ENCODE data around the gene TRIOBP. TPM values are rescaled to one million over a fixed set of nuclear protein-coding genes. Genes with fewer than 3 reads are reported as not detected.
"Not testable (repeated sequence)": the region's sequence is repeated elsewhere in the genome, so short reads cannot be mapped to it uniquely, and the experiment has no call there.

The TRIOBP gene
- total RNA-seq (2014; rRNA removed; shearing (Covaris generic); ENCODE audit: low replicate concordance) = 154 and 194 TPM in 2 replicates

- Histone ChIP-seq H3K4me3 (0 out of 2 replicates have a peak within 1 kb of the TSS, but pooled peaks have one; percentile 17), H3K9me3 (no peaks in the 10 kb centered on the region), H3K27me3 (no peaks in the 10 kb centered on the region), H3K36me3 (peaks cover 32% of the 10 kb centered on the region)
- DNase-seq = peak; percentile 100
These were observed at the start of gene TRIOBP for GRCh38 chr22:37696657-37697537. TSS of gene TRIOBP (plus strand) at chr22:37697048. CDS start at chr22:37701366, 4,318 bp downstream.

GRCh38 chr22:37647317-37647716, 49.5 kb upstream of the TRIOBP start:
- no peaks in the 10 kb centered on the region for H3K36me3 ChIP-seq

GRCh38 chr22:37647928-37648327, 48.9 kb upstream of the TRIOBP start:
- DNase-seq = peak; percentile 85
- no peaks in the 10 kb centered on the region for H3K9me3 ChIP-seq
- no peaks in the 10 kb centered on the region for H3K36me3 ChIP-seq
- H3K27me3 ChIP-seq = no peaks in the 10 kb centered on the region
- no peak overlapping the region for H3K4me3 ChIP-seq

More at GRCh38 chr22:37647317-37647716, 49.5 kb upstream of the TRIOBP start:
- no peak for DNase-seq
- no peak overlapping the region for H3K4me3 ChIP-seq
- no peaks in the 10 kb centered on the region for H3K9me3 ChIP-seq
- H3K27me3 ChIP-seq = no peaks in the 10 kb centered on the region

GRCh38 chr22:37650463-37651136, 46.2 kb upstream of the TRIOBP start:
- Histone ChIP-seq H3K9me3 (no peaks in the 10 kb centered on the region), H3K27me3 (no peaks in the 10 kb centered on the region), H3K36me3 (no peaks in the 10 kb centered on the region), H3K4me3 (no peak overlapping the region)
- DNase-seq = no peak

- no peak for DNase-seq
- Histone ChIP-seq H3K36me3 (no peaks in the 10 kb centered on the region; the same call in 1 of the 2 replicates), H3K9me3 (no peaks in the 10 kb centered on the region), H3K4me3 (no peak overlapping the region), H3K27me3 (no peaks in the 10 kb centered on the region)
These were observed 42.1 kb upstream of the TRIOBP start for GRCh38 chr22:37654563-37655251.

GRCh38 chr22:37655252-37655563, 41.6 kb upstream of the TRIOBP start:
- DNase-seq = no peak
- H3K27me3 ChIP-seq = no peaks in the 10 kb centered on the region
- H3K36me3 ChIP-seq = no peaks in the 10 kb centered on the region; the same call in 1 of the 2 replicates
- no peaks in the 10 kb centered on the region for H3K9me3 ChIP-seq
- no peak overlapping the region for H3K4me3 ChIP-seq

GRCh38 chr22:37656583-37656982, 40.3 kb upstream of the TRIOBP start:
- not testable (repeated sequence) for H3K36me3 ChIP-seq, DNase-seq, H3K27me3 ChIP-seq, H3K4me3 ChIP-seq, H3K9me3 ChIP-seq

- Histone ChIP-seq H3K4me3 (peak overlapping the region; percentile 66), H3K36me3 (peaks cover 3% of the 10 kb centered on the region), H3K9me3 (no peaks in the 10 kb centered on the region), H3K27me3 (no peaks in the 10 kb centered on the region)
- peak; percentile 37 for DNase-seq
These were observed 39.2 kb upstream of the TRIOBP start for GRCh38 chr22:37657590-37658132.

GRCh38 chr22:37658133-37659065, 38.4 kb upstream of the TRIOBP start, which contains the start of gene PDXP:
TSS of gene PDXP (plus strand) at chr22:37658723. CDS start at chr22:37658783, 60 bp downstream.
- DNase-seq = peak; percentile 100
- peak within 1 kb of the TSS; percentile 77 for H3K4me3 ChIP-seq
- H3K9me3 ChIP-seq = no peaks in the 10 kb centered on the region
- no peaks in the 10 kb centered on the region for H3K27me3 ChIP-seq
- peaks cover 4% of the 10 kb centered on the region for H3K36me3 ChIP-seq

- no peak for DNase-seq
- Histone ChIP-seq H3K27me3 (no peaks in the 10 kb centered on the region), H3K9me3 (no peaks in the 10 kb centered on the region), H3K36me3 (peaks cover 8% of the 10 kb centered on the region), H3K4me3 (peak overlapping the region; percentile 77)
These were observed 37.6 kb upstream of the TRIOBP start for GRCh38 chr22:37659066-37659896.

GRCh38 chr22:37659897-37660708, 36.7 kb upstream of the TRIOBP start:
- no peak for DNase-seq
- H3K36me3 ChIP-seq = peaks cover 10% of the 10 kb centered on the region
- peak overlapping the region; percentile 77 for H3K4me3 ChIP-seq
- H3K27me3 ChIP-seq = no peaks in the 10 kb centered on the region
- no peaks in the 10 kb centered on the region for H3K9me3 ChIP-seq

GRCh38 chr22:37660709-37661045, 36.2 kb upstream of the TRIOBP start:
- DNase-seq = no peak
- Histone ChIP-seq H3K4me3 (peak overlapping the region; percentile 0; the same call in 1 of the 2 replicates), H3K36me3 (peaks cover 11% of the 10 kb centered on the region)

GRCh38 chr22:37661160-37661924, 35.5 kb upstream of the TRIOBP start:
- H3K9me3 ChIP-seq = no peaks in the 10 kb centered on the region
- H3K4me3 ChIP-seq = peak overlapping the region; percentile 0; the same call in 1 of the 2 replicates
- no peaks in the 10 kb centered on the region for H3K27me3 ChIP-seq
- peaks cover 17% of the 10 kb centered on the region for H3K36me3 ChIP-seq
- no peak for DNase-seq

More at GRCh38 chr22:37660709-37661045, 36.2 kb upstream of the TRIOBP start:
- Histone ChIP-seq H3K9me3 (no peaks in the 10 kb centered on the region), H3K27me3 (no peaks in the 10 kb centered on the region)

- no peak for DNase-seq
- H3K27me3 ChIP-seq = no peaks in the 10 kb centered on the region
- H3K36me3 ChIP-seq = peaks cover 22% of the 10 kb centered on the region
- H3K4me3 ChIP-seq = no peak overlapping the region
- no peaks in the 10 kb centered on the region for H3K9me3 ChIP-seq
These were observed 34.8 kb upstream of the TRIOBP start for GRCh38 chr22:37662039-37662438.
